Astrocyte of the cerebellum (primary cell): Measurements from ENCODE around the gene SPNS2.

Source experiments
- DNase-seq: peaks from one replicate; pipeline ENCODE4 v3.0.0-alpha.2; 2011; ENCODE audit warnings: low read depth
- H3K4me3 ChIP-seq: 2 replicates; pipeline ENCODE4 v1.5.1; 2011; ENCODE audit warnings: mild to moderate bottlenecking, low read depth, low read length, moderate library complexity
- CTCF ChIP-seq: IDR thresholded peaks from 2 replicates; pipeline ENCODE4 v1.5.1; 2012; ENCODE audit warnings: low read length, low read depth, moderate library complexity, mild to moderate bottlenecking; ENCODE audit errors: missing control alignments
- in situ Hi-C: cut with HindIII; loops from 2 replicates; pipeline ENCODE4 v1.10.0; 2017; ENCODE audit warnings: low sequenced_read_pairs

Gene SPNS2

GRCh38 chr17:4485676-4486646 is 12.7 kb upstream of the SPNS2 start:
- TF ChIP-seq CTCF: no peak
- no peak overlapping the region for H3K4me3 ChIP-seq
- DNase-seq: no peak
- in situ Hi-C loops: no loop called here

- no peak for TF ChIP-seq CTCF
- in situ Hi-C loops: no loop called here
- H3K4me3 ChIP-seq: no peak overlapping the region
- no peak for DNase-seq
Measured at GRCh38 chr17:4487296-4487695, 11.4 kb upstream of the SPNS2 start.

- in situ Hi-C loops: no loop called here
- TF ChIP-seq CTCF: no peak
- DNase-seq: no peak
- no peak overlapping the region for H3K4me3 ChIP-seq
Measured at GRCh38 chr17:4487820-4488716, 10.6 kb upstream of the SPNS2 start.

GRCh38 chr17:4488989-4489595 is 9.6 kb upstream of the SPNS2 start:
- H3K4me3 ChIP-seq: no peak overlapping the region
- in situ Hi-C loops: no loop called here
- no peak for TF ChIP-seq CTCF
- no peak for DNase-seq

GRCh38 chr17:4490109-4490591 is 8.5 kb upstream of the SPNS2 start:
- no peak for DNase-seq
- in situ Hi-C loops: loop anchor here (5.0 kb wide), 1 partner anchor 38 kb away; no protein-coding TSS in a partner anchor
- no peak for TF ChIP-seq CTCF
- H3K4me3 ChIP-seq: no peak overlapping the region

GRCh38 chr17:4490637-4491061 is 8.0 kb upstream of the SPNS2 start:
- no peak overlapping the region for H3K4me3 ChIP-seq
- DNase-seq: no peak
- in situ Hi-C loops: loop anchor here (5.0 kb wide), 1 partner anchor 38 kb away; no protein-coding TSS in a partner anchor
- no peak for TF ChIP-seq CTCF
